Endothelial cell of umbilical vein (primary cell): Measurements from ENCODE around the gene LARGE1. TPM values are rescaled to one million over a fixed set of nuclear protein-coding genes. Genes with fewer than 3 reads are reported as not detected.

Source experiments
- BruUV-seq: library from RNA; stranded (reverse); fragments of 400-500 nt; replicated peaks from 2 replicates; lab custom pipeline; 2021; lab: Mats Ljungman, UMichigan
- CTCF ChIA-PET: fragments of 300-600, 350-600 bp; sonication (Branson Sonifier 250); formaldehyde crosslinking; loops from one replicate; lab custom pipeline; 2021; ENCODE audit warnings: antibody characterized with exemption, inconsistent platforms; lab: Charles Lee
- POLR2A ChIA-PET: fragments of 300-600, 350-600 bp; sonication (Branson Sonifier 250); formaldehyde crosslinking; loops from one replicate; lab custom pipeline; 2021; ENCODE audit warnings: antibody characterized with exemption, inconsistent platforms; lab: Charles Lee
- DNase-seq: peaks from one replicate; pipeline ENCODE4 v3.0.0-alpha.2; 2011; ENCODE audit warnings: low read depth, low spot score
- FAIRE-seq: peaks from 2 replicates; lab custom pipeline; 2011; peaks lifted over from hg19 to GRCh38; lab: Jason Lieb, UNC
- H2AFZ ChIP-seq: 2 replicates; pipeline ENCODE4 v1.6.0; 2012; ENCODE audit warnings: low read depth, low read length, control low read depth, inconsistent platforms
- H3K27ac ChIP-seq: 2 replicates; pipeline ENCODE4 v1.5.1; 2011; ENCODE audit warnings: low read depth, mild to moderate bottlenecking, control low read depth, low read length, moderate library complexity; ENCODE audit not compliant: insufficient read depth
- H3K27me3 ChIP-seq, 2 experiments: 2 replicates each; pipeline versions ENCODE4 v1.6.0 to v1.6.1; 2011; ENCODE audit warnings: low read length in 2 of 2, mixed read lengths in 1 of 2; ENCODE audit not compliant: control insufficient read depth in 2 of 2, insufficient read depth in 2 of 2
- H3K36me3 ChIP-seq, 2 experiments: 2 replicates in 1 of 2; 3 replicates in 1 of 2; pipeline ENCODE4 v1.5.1; 2011; ENCODE audit warnings: low read length in 2 of 2, mild to moderate bottlenecking in 1 of 2, moderate library complexity in 1 of 2; ENCODE audit not compliant: control insufficient read depth in 2 of 2, insufficient read depth in 2 of 2; ENCODE audit errors: extremely low read depth in 1 of 2
- H3K4me1 ChIP-seq: 3 replicates; pipeline ENCODE4 v1.5.1; 2011; ENCODE audit warnings: mild to moderate bottlenecking, low read length; ENCODE audit not compliant: control insufficient read depth, insufficient read depth; ENCODE audit errors: extremely low read depth
- H3K4me2 ChIP-seq: 2 replicates; pipeline ENCODE4 v1.6.1; 2011; ENCODE audit warnings: low read length, control low read depth, mixed read lengths; ENCODE audit not compliant: insufficient read depth
- H3K4me3 ChIP-seq, 3 experiments: fragments of 200-600 bp in 1 of 3; sonication (generic), shearing (Covaris generic) in 1 of 3; replicated peaks in 1 of 3; 2 replicates each; pipeline ENCODE4 v1.5.1; 2011 to 2016; ENCODE audit warnings: control low read depth in 3 of 3, low read length in 3 of 3, mild to moderate bottlenecking in 2 of 3, inconsistent platforms in 1 of 3, low read depth in 1 of 3, moderate library complexity in 1 of 3; ENCODE audit not compliant: insufficient read depth in 1 of 3
- H3K79me2 ChIP-seq: 2 replicates; pipeline ENCODE4 v1.6.0; 2012; ENCODE audit warnings: low read length, inconsistent platforms; ENCODE audit not compliant: control insufficient read depth, insufficient read depth
- H3K9ac ChIP-seq: replicated peaks from 2 replicates; pipeline ENCODE3; 2011; ENCODE audit warnings: low read length, control low read depth; ENCODE audit not compliant: insufficient read depth; ENCODE audit errors: extremely low read depth
- H3K9me1 ChIP-seq: replicated peaks from 3 replicates; pipeline ENCODE4 v1.6.0; 2011; ENCODE audit warnings: mild to moderate bottlenecking, low read length; ENCODE audit not compliant: control insufficient read depth, insufficient read depth; ENCODE audit errors: extremely low read depth
- H3K9me3 ChIP-seq: replicated peaks from 2 replicates; pipeline ENCODE4 v1.5.1; 2012; ENCODE audit warnings: low read length, inconsistent platforms; ENCODE audit not compliant: control insufficient read depth, insufficient read depth
- H4K20me1 ChIP-seq: replicated peaks from 2 replicates; pipeline ENCODE3; 2011; ENCODE audit warnings: mild to moderate bottlenecking, low read length; ENCODE audit not compliant: control insufficient read depth, insufficient read depth; ENCODE audit errors: extremely low read depth
- CTCF ChIP-seq, 2 donors: IDR thresholded peaks; 1 replicate in 1 of 2; 2 replicates in 1 of 2; pipeline ENCODE4 v1.5.1; 2011; ENCODE audit warnings: low read length in 2 of 2, mild to moderate bottlenecking in 2 of 2, moderate library complexity in 2 of 2, control low read depth in 1 of 2, inconsistent platforms in 1 of 2, low read depth in 1 of 2; ENCODE audit not compliant: insufficient read depth in 1 of 2; ENCODE audit errors: extremely low read depth in 1 of 2
- EZH2 ChIP-seq: IDR thresholded peaks from 2 replicates; pipeline ENCODE4 v1.6.1; 2012; ENCODE audit warnings: borderline replicate concordance, low read depth, mild to moderate bottlenecking, moderate library complexity, low read length, inconsistent platforms; ENCODE audit not compliant: severe bottlenecking
- FOS ChIP-seq: IDR thresholded peaks from 2 replicates; pipeline ENCODE4 v1.6.1; 2011; ENCODE audit warnings: mild to moderate bottlenecking, low read length, moderate library complexity, borderline replicate concordance; ENCODE audit not compliant: insufficient read depth
- GATA2 ChIP-seq: IDR thresholded peaks from 2 replicates; pipeline ENCODE4 v1.7.0; 2011; ENCODE audit warnings: low read depth, mild to moderate bottlenecking, moderate library complexity, mixed read lengths, low read length; ENCODE audit not compliant: insufficient read length, insufficient read depth
- JUN ChIP-seq: IDR thresholded peaks from 2 replicates; pipeline ENCODE4 v1.6.1; 2011; ENCODE audit warnings: borderline replicate concordance, low read depth; ENCODE audit not compliant: insufficient read length, insufficient read depth
- MAX ChIP-seq: IDR thresholded peaks from 2 replicates; pipeline ENCODE4 v1.6.1; 2011; ENCODE audit not compliant: insufficient read depth, insufficient read length
- MYC ChIP-seq: IDR thresholded peaks from one replicate; pipeline ENCODE4 v1.6.1; 2011; ENCODE audit warnings: mild to moderate bottlenecking, low read depth, low read length
- POLR2A ChIP-seq: IDR thresholded peaks from 2 replicates; pipeline ENCODE4 v1.6.1; 2012; ENCODE audit warnings: low read depth, mild to moderate bottlenecking, control low read depth, low read length
- POLR2AphosphoS5 ChIP-seq: IDR thresholded peaks from 2 replicates; pipeline ENCODE4 v1.6.1; 2012; ENCODE audit warnings: low read depth, mild to moderate bottlenecking, control low read depth, low read length, moderate library complexity; ENCODE audit not compliant: insufficient read depth
- dilution Hi-C: fragments of 300-500 bp; cut with MboI; formaldehyde crosslinking; loops from one replicate; pipeline ENCODE4 v1.15.0; 2019; ENCODE audit warnings: low sequenced_read_pairs; ENCODE audit not compliant: extremely low pct_ligation_motif_present
- intact Hi-C: fragments of 100-400 bp; cut with micrococcal nuclease; formaldehyde crosslinking; loops from one replicate; pipeline ENCODE4 v1.10.0; 2022
- polyA plus RNA-seq, 4 experiments: library from polyadenylated mRNA; depleted of rRNA in 3 of 4; stranded (reverse) in 3 of 4; unstranded in 1 of 4; fragments of >200 nt; gene quantifications; 2 replicates each; pipeline versions ENCODE4 v1.2.1 to v1.2.3, GENCODE V29; 2011 to 2012; ENCODE audit warnings: missing spikeins in 1 of 4
- total RNA-seq: library from RNA; stranded (reverse); gene quantifications from 2 replicates; pipeline ENCODE4 v1.2.3, GENCODE V29; 2021

LARGE1 gene
- total and polyA plus RNA-seq, 2 donors (not counting 3 experiments of a cell fraction or from before 2014, with no cell fraction given) = 0.95 to 4.4 TPM

- Histone ChIP-seq H3K4me2 (no peak overlapping the region), H3K9me1 (no peaks in the 10 kb centered on the region), H3K4me1 (no peaks in the 10 kb centered on the region), H3K4me3 (no peak overlapping the region), H3K27me3 (no peaks in the 10 kb centered on the region), H2AFZ (no peak overlapping the region), H3K79me2 (no peaks in the 10 kb centered on the region), H3K9me3 (peaks cover 2% of the 10 kb centered on the region), H3K9ac (no peak overlapping the region), H4K20me1 (no peaks in the 10 kb centered on the region), H3K36me3 (no peaks in the 10 kb centered on the region), H3K27ac (no peak overlapping the region)
- dilution Hi-C loops = no loop called here
- TF ChIP-seq POLR2A (no peak), MAX (no peak), GATA2 (no peak), JUN (no peak), MYC (no peak), FOS (no peak), POLR2AphosphoS5 (no peak), CTCF (IDR thresholded peaks at IDR 0.05; ENCODE audit: extremely low read depth in 1 of 2, insufficient read depth in 1 of 2, low read depth in 1 of 2, low read length in 2 of 2) (no peak), EZH2 (no peak)
- POLR2A ChIA-PET = no interaction called here
- intact Hi-C loops = no loop called here
- DNase-seq = no peak
- CTCF ChIA-PET = no interaction called here
- no TSS peak for BruUV-seq
- no peak for FAIRE-seq
Observed at GRCh38 chr22:33476716-33477115, 443.6 kb downstream of the LARGE1 start.
